GM15510 (cell line): ENCODE data around the gene WFDC8.

ENCODE experiments used
- POLR2A ChIP-seq: IDR thresholded peaks from 3 replicates; pipeline ENCODE4 v1.6.1; 2011; ENCODE audit warnings: borderline replicate concordance; ENCODE audit not compliant: insufficient read length; ENCODE audit errors: extremely low read depth

The WFDC8 gene

GRCh38 chr20:45508068-45508886 is 70.8 kb downstream of the WFDC8 start:
- TF ChIP-seq POLR2A, result no peak

GRCh38 chr20:45507011-45507820 is 71.9 kb downstream of the WFDC8 start:
- TF ChIP-seq POLR2A, result no peak

GRCh38 chr20:45506398-45506797 is 72.7 kb downstream of the WFDC8 start:
- no peak for TF ChIP-seq POLR2A

- no peak for TF ChIP-seq POLR2A
These were observed 75.7 kb downstream of the WFDC8 start for GRCh38 chr20:45503403-45503802.

GRCh38 chr20:45502561-45502960 is 76.5 kb downstream of the WFDC8 start:
- no peak for TF ChIP-seq POLR2A
